ENCODE measurements around the gene TUBA1A.
"Not testable (repeated sequence)": the region's sequence is repeated elsewhere in the genome, so short reads cannot be mapped to it uniquely, and the experiment has no call there.

TUBA1A gene

GRCh38 chr12:49188916-49189367 lies at the start of gene TUBA1A:
TSS of gene TUBA1A (minus strand) at chr12:49189080. CDS start at chr12:49188979, 101 bp downstream.
- DNase-seq: peak; percentile 94

GRCh38 chr12:49236423-49236822 lies 47.5 kb upstream of the TUBA1A start:
- DNase-seq: no peak

GRCh38 chr12:49233842-49234526 lies 45.1 kb upstream of the TUBA1A start:
- no peak for DNase-seq

DNA sequence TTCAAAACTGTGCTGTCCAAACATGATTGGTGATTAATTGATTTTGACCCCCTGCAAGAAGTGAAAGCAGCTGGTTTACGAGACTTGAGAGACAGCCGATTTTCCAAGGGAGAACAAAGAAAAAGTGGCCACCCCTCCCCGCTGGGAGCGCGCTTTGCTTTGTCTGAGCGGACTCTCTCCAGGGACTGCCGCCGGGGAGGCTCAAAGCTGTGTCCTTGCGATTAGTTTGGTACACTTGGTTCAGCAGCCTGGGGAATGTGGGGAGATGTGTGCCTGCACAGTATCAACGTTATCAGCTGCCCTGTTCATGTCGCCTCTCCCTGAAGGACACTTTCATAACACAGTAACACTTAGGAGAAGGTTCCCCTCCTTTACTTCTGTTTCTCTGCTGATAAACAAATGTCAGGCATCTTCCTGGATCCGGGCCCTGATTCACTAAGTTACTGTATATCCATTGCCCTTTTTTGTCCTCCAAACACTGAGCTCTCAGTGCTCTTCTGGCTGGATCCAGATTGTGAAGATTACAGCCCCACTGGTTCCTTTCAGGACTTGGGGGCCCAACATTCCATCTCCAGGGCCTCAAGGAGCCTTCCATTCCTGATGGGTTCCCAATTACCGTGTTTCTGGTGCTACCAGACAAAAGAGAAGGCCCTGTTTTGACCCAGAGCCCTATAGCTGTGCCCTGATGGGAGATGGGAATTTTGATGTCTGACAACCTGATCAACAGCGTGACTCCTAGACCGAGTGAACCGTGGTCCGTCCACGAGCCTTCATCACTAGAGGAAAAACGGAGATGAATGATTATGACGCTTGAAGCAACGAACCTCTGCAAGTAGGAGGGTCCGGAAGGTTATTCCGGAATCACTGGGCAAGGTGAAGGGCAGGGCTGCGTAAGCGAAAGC lies 44.3 kb upstream of the TUBA1A start:
- DNase-seq: no peak

- DNase-seq: no peak
Observed at GRCh38 chr12:49231878-49232655, 43.2 kb upstream of the TUBA1A start.

DNA sequence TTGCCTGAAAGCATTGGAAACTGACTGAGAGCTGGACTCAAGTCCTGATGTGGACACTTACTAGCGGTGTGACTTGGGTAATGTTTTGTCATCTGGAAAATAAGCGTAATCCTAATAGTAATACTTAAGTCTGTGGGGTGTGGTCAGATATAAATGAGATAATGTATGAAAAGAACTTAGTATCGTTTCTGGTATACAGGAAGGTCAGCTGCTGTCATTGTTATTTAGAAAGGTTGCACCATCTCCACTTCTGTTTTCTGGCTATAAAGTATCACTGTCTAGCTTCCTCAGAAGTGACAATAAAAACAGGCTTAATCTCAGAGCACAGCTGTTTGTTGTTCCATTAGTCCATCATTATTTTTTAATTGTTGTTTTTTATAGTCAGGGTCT lies 41.9 kb upstream of the TUBA1A start:
- no peak for DNase-seq

GRCh38 chr12:49230176-49230804 lies 41.4 kb upstream of the TUBA1A start:
- DNase-seq: no peak

- DNase-seq: no peak
Observed at GRCh38 chr12:49228653-49229052, 39.8 kb upstream of the TUBA1A start.

- no peak for DNase-seq
Observed at GRCh38 chr12:49227713-49228112, 38.8 kb upstream of the TUBA1A start.

DNA sequence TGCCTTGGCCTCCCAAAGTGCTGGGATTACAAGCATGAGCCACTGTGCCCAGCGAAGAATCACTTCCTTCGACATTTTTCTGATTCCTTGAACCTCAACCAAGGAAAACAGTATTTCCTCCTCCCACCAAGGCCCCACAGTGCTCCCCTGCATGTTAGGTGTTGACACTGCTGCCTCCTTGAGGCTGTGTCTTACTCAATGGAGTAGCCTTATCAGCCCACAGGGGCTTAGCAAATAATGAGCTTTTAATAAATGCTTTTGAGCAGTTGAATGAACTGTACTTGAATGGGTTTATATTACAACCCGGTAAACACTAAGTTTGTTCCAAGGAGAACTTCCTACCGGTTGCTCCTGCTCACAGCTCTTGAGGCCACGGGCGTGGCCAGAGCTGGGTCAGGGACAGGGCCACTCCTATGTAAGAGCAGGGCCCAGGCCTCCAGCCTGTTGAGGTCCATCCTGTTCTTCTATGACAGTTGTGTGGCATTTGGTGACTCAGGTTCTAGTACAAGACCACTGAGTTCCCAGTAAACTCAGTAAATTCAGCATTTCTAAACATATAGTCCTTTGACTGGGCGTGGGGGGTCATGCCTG lies 36.8 kb upstream of the TUBA1A start:
- no peak for DNase-seq

GRCh38 chr12:49223590-49224369 lies 34.9 kb upstream of the TUBA1A start:
- DNase-seq: no peak

- no peak for DNase-seq
Observed at GRCh38 chr12:49223122-49223521, 34.2 kb upstream of the TUBA1A start.

- DNase-seq: no peak
Observed at GRCh38 chr12:49220972-49221371, 32.1 kb upstream of the TUBA1A start.

GRCh38 chr12:49219417-49220026 lies 30.6 kb upstream of the TUBA1A start:
- DNase-seq: no peak

- DNase-seq: no peak
Observed at GRCh38 chr12:49212572-49212971, 23.7 kb upstream of the TUBA1A start.

- not testable (repeated sequence) for DNase-seq
Observed at GRCh38 chr12:49210703-49211102, 21.8 kb upstream of the TUBA1A start.

- no peak for DNase-seq
Observed at GRCh38 chr12:49208676-49209075, 19.8 kb upstream of the TUBA1A start.

GRCh38 chr12:49208146-49208545 lies 19.3 kb upstream of the TUBA1A start:
- no peak for DNase-seq

GRCh38 chr12:49206389-49206788 lies 17.5 kb upstream of the TUBA1A start:
- no peak for DNase-seq

GRCh38 chr12:49201595-49202295 lies 12.9 kb upstream of the TUBA1A start:
- DNase-seq: no peak
